ENCODE measurements around the gene SLC38A10.

SLC38A10 gene

DNA sequence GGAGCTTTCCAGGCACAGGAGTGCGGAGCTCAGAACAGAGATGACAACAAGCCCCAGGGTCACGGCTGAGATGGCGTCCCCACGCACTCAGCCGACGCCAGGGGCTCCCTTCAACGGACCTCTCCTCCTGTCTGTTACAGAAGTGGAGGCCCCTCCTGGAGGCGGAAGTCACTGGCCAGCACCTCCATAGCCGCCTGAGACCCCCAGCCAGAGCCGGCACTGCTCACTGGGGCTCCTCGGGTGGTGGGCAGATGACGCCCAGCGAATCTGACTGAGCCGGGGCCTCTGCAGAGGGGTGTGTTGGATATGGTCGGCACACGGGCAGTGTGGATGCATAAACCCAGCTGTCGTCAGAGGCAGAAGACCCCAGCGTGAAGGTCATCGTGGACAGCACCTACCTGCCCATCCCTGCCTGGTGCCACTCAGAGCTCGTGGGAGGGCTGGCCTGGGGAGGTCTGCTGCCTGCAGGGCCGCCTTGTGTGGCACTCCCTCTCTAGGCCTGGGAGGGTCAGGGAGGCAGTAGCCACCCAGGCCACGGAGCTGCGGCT lies 36.0 kb downstream of the SLC38A10 start:
- Histone ChIP-seq H3K36me3 (ENCODE audit: control insufficient read depth, insufficient read depth, low read length) (peaks cover 22% of the 10 kb centered on the region), H3K4me1 (ENCODE audit: control insufficient read depth, insufficient read depth, low read length) (no peaks in the 10 kb centered on the region), H3K27me3 (ENCODE audit: control insufficient read depth, insufficient read depth, low read length) (no peaks in the 10 kb centered on the region), H3K27ac (ENCODE audit: low read depth, low read length) (no peak overlapping the region), H3K9me3 (ENCODE audit: control insufficient read depth, insufficient read depth, low read length) (no peaks in the 10 kb centered on the region), H3K9ac (ENCODE audit: low read depth, low read length) (no peak overlapping the region), H3K4me3 (ENCODE audit: low read depth, low read length) (no peak overlapping the region)

DNA sequence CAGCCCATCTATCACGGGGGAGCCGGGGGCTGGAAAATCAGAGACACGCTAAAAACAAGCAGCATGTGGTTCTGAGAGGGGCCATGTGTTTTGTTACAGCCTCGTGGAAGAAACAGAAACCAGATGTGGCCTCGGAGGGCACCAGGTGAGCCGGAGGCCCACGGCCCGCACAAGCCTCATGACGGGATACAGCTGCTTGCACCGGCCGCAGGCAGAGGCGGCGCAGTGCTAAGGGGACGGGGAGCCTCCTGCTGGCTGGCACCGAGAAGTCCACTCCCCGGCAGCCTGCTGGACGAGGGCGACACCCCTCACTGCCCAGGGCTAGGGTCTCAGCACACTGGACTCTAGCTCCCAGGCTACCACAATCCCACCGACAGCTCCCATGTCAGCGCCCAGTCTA lies 36.8 kb downstream of the SLC38A10 start:
- no peak overlapping the region for H3K27ac ChIP-seq (ENCODE audit: low read depth, low read length)
- H3K36me3 ChIP-seq (ENCODE audit: control insufficient read depth, insufficient read depth, low read length), result peaks cover 22% of the 10 kb centered on the region
- H3K4me3 ChIP-seq (ENCODE audit: low read depth, low read length), result no peak overlapping the region
- no peaks in the 10 kb centered on the region for H3K9me3 ChIP-seq (ENCODE audit: control insufficient read depth, insufficient read depth, low read length)
- no peaks in the 10 kb centered on the region for H3K27me3 ChIP-seq (ENCODE audit: control insufficient read depth, insufficient read depth, low read length)
- H3K9ac ChIP-seq (ENCODE audit: low read depth, low read length), result no peak overlapping the region
- no peaks in the 10 kb centered on the region for H3K4me1 ChIP-seq (ENCODE audit: control insufficient read depth, insufficient read depth, low read length)

DNA sequence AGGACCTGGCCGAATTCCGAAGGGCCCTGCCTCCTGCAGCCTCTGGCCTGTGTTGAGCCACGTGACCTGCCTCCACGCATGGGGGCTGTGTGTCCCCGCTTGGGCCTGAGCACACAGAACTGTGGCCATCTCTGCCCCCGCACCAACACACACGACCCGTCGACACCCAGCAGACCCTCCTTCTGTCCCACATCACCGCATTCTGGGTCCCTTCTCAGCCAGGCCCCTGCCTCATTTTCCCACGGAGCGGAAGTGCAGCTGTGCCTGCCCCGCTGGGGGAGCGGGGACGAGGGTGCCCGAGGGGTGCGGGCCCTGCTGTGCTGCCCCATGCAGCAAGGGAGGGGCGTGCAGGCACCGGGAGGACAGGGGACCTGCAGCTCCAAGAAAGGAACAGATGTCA lies 37.6 kb downstream of the SLC38A10 start:
- Histone ChIP-seq H3K36me3 (ENCODE audit: control insufficient read depth, insufficient read depth, low read length) (peaks cover 26% of the 10 kb centered on the region), H3K4me1 (ENCODE audit: control insufficient read depth, insufficient read depth, low read length) (no peaks in the 10 kb centered on the region)

GRCh38 chr17:81256616-81257015 lies 38.5 kb downstream of the SLC38A10 start:
- no peak overlapping the region for H3K9ac ChIP-seq (ENCODE audit: low read depth, low read length)
- no peaks in the 10 kb centered on the region for H3K4me1 ChIP-seq (ENCODE audit: control insufficient read depth, insufficient read depth, low read length)
- H3K4me3 ChIP-seq (ENCODE audit: low read depth, low read length), result no peak overlapping the region
- no peaks in the 10 kb centered on the region for H3K27me3 ChIP-seq (ENCODE audit: control insufficient read depth, insufficient read depth, low read length)
- H3K27ac ChIP-seq (ENCODE audit: low read depth, low read length), result no peak overlapping the region
- H3K36me3 ChIP-seq (ENCODE audit: control insufficient read depth, insufficient read depth, low read length), result peaks cover 24% of the 10 kb centered on the region
- H3K9me3 ChIP-seq (ENCODE audit: control insufficient read depth, insufficient read depth, low read length), result no peaks in the 10 kb centered on the region

More for the DNA sequence above, 37.6 kb downstream of the SLC38A10 start:
- H3K9ac ChIP-seq (ENCODE audit: low read depth, low read length), result no peak overlapping the region
- no peak overlapping the region for H3K27ac ChIP-seq (ENCODE audit: low read depth, low read length)
- H3K27me3 ChIP-seq (ENCODE audit: control insufficient read depth, insufficient read depth, low read length), result no peaks in the 10 kb centered on the region
- no peaks in the 10 kb centered on the region for H3K9me3 ChIP-seq (ENCODE audit: control insufficient read depth, insufficient read depth, low read length)
- H3K4me3 ChIP-seq (ENCODE audit: low read depth, low read length), result no peak overlapping the region

GRCh38 chr17:81254955-81255717 lies 40.0 kb downstream of the SLC38A10 start:
- Histone ChIP-seq H3K36me3 (ENCODE audit: control insufficient read depth, insufficient read depth, low read length) (peaks cover 19% of the 10 kb centered on the region), H3K4me3 (ENCODE audit: low read depth, low read length) (no peak overlapping the region), H3K4me1 (ENCODE audit: control insufficient read depth, insufficient read depth, low read length) (no peaks in the 10 kb centered on the region)

GRCh38 chr17:81253358-81254131 lies 41.6 kb downstream of the SLC38A10 start:
- Histone ChIP-seq H3K9ac (ENCODE audit: low read depth, low read length) (no peak overlapping the region), H3K36me3 (ENCODE audit: control insufficient read depth, insufficient read depth, low read length) (peaks cover 7% of the 10 kb centered on the region; the same call in 1 of the 2 replicates), H3K4me3 (ENCODE audit: low read depth, low read length) (no peak overlapping the region), H3K27me3 (ENCODE audit: control insufficient read depth, insufficient read depth, low read length) (no peaks in the 10 kb centered on the region), H3K27ac (ENCODE audit: low read depth, low read length) (no peak overlapping the region), H3K9me3 (ENCODE audit: control insufficient read depth, insufficient read depth, low read length) (no peaks in the 10 kb centered on the region), H3K4me1 (ENCODE audit: control insufficient read depth, insufficient read depth, low read length) (no peaks in the 10 kb centered on the region)

More at GRCh38 chr17:81254955-81255717, 40.0 kb downstream of the SLC38A10 start:
- Histone ChIP-seq H3K27ac (ENCODE audit: low read depth, low read length) (no peak overlapping the region), H3K9me3 (ENCODE audit: control insufficient read depth, insufficient read depth, low read length) (no peaks in the 10 kb centered on the region), H3K27me3 (ENCODE audit: control insufficient read depth, insufficient read depth, low read length) (no peaks in the 10 kb centered on the region), H3K9ac (ENCODE audit: low read depth, low read length) (no peak overlapping the region)

DNA sequence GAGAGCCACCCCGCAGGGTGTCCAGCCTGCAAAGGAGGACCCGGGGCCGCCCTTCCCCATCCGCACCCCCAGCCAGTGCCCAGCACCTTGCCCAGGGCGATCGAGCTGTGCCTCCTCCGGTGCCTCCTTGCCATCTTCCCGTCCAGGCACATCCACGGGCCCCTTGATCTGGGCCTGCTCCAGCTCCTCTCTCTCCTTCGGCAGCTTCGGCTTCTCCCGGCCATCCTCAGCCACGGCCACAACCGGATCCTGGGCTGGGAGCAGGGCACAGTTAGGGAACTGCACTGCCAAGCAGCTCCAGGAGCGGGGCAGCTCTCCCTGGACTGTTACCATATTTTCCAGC lies 42.1 kb downstream of the SLC38A10 start:
- Histone ChIP-seq H3K4me3 (ENCODE audit: low read depth, low read length) (no peak overlapping the region), H3K27ac (ENCODE audit: low read depth, low read length) (no peak overlapping the region), H3K27me3 (ENCODE audit: control insufficient read depth, insufficient read depth, low read length) (no peaks in the 10 kb centered on the region), H3K4me1 (ENCODE audit: control insufficient read depth, insufficient read depth, low read length) (no peaks in the 10 kb centered on the region), H3K9me3 (ENCODE audit: control insufficient read depth, insufficient read depth, low read length) (no peaks in the 10 kb centered on the region), H3K36me3 (ENCODE audit: control insufficient read depth, insufficient read depth, low read length) (peaks cover 7% of the 10 kb centered on the region; the same call in 1 of the 2 replicates), H3K9ac (ENCODE audit: low read depth, low read length) (no peak overlapping the region)

DNA sequence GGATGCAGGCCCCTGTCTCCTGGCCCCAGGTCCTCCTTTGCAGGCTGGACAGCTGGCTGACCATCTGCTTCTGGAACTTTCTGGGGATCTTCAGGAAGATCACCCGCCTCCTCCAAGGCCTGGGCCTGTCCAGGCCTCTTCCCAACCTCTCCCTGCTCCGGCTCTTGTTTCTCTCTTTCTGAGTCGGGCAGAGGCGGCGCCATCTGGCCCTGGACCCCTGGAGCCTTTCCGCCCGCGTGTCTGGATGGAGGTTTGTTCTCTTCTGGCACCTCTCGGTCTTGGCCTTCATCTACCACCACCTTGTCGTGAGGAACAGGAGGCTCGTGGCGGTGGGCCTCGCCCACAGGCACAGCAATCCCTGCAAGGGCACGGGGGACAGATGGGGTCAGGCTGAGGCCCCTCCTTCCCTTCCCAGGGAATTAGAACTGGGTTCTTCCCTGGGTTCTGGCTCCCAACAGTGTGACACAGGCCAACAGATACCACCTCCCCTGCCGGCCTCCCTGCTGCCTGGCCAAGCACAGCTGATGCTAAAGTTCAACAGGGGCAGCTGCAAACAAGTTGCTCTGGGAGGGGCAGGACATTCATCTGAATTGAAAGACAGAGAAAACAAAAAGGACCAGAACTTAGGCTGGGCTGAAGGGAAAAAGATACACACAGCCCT lies 42.7 kb downstream of the SLC38A10 start:
- Histone ChIP-seq H3K4me3 (ENCODE audit: low read depth, low read length) (no peak overlapping the region), H3K27ac (ENCODE audit: low read depth, low read length) (no peak overlapping the region), H3K9me3 (ENCODE audit: control insufficient read depth, insufficient read depth, low read length) (no peaks in the 10 kb centered on the region), H3K36me3 (ENCODE audit: control insufficient read depth, insufficient read depth, low read length) (peaks cover 7% of the 10 kb centered on the region; the same call in 1 of the 2 replicates), H3K27me3 (ENCODE audit: control insufficient read depth, insufficient read depth, low read length) (no peaks in the 10 kb centered on the region), H3K9ac (ENCODE audit: low read depth, low read length) (no peak overlapping the region), H3K4me1 (ENCODE audit: control insufficient read depth, insufficient read depth, low read length) (no peaks in the 10 kb centered on the region)

- Histone ChIP-seq H3K27me3 (ENCODE audit: control insufficient read depth, insufficient read depth, low read length) (no peaks in the 10 kb centered on the region), H3K4me1 (ENCODE audit: control insufficient read depth, insufficient read depth, low read length) (no peaks in the 10 kb centered on the region), H3K9me3 (ENCODE audit: control insufficient read depth, insufficient read depth, low read length) (no peaks in the 10 kb centered on the region), H3K27ac (ENCODE audit: low read depth, low read length) (no peak overlapping the region), H3K4me3 (ENCODE audit: low read depth, low read length) (no peak overlapping the region), H3K9ac (ENCODE audit: low read depth, low read length) (no peak overlapping the region), H3K36me3 (ENCODE audit: control insufficient read depth, insufficient read depth, low read length) (peaks cover 7% of the 10 kb centered on the region; the same call in 1 of the 2 replicates)
Measured at GRCh38 chr17:81251709-81252301, 43.3 kb downstream of the SLC38A10 start.

DNA sequence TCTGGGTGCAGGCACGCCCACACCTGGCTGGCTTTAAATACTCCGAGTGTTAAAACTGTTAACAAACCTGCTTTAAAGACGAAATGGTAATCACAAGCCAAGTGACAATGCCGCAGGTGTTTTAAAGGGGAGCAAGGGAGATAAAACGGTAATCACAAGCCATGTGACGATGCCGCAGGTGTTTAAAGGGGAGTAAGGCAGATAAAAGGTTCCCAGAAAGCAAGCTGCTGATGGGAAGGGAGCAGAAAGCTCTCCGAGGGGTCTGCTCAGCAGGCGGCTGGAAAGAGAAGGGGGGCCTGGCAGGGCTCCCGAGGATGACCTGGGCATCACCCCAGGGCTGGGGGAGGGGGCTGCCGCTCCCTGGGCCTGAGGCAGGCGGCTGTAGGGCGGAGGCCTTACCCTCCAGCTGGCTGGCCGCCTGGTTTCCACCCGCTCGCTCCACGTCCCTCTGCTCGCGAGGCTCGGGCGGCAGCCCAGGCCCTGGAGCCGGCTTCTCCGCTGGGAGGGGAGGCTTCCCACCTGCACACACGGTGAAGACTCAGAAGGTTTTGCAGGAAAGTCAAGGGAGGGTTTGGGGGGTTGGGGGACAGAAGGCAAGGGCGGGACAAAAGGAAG lies 43.9 kb downstream of the SLC38A10 start:
- H3K9ac ChIP-seq (ENCODE audit: low read depth, low read length), result no peak overlapping the region
- H3K4me1 ChIP-seq (ENCODE audit: control insufficient read depth, insufficient read depth, low read length), result no peaks in the 10 kb centered on the region
- H3K9me3 ChIP-seq (ENCODE audit: control insufficient read depth, insufficient read depth, low read length), result no peaks in the 10 kb centered on the region
- H3K36me3 ChIP-seq (ENCODE audit: control insufficient read depth, insufficient read depth, low read length), result peaks cover 7% of the 10 kb centered on the region; the same call in 1 of the 2 replicates
- no peak overlapping the region for H3K4me3 ChIP-seq (ENCODE audit: low read depth, low read length)
- H3K27me3 ChIP-seq (ENCODE audit: control insufficient read depth, insufficient read depth, low read length), result no peaks in the 10 kb centered on the region
- H3K27ac ChIP-seq (ENCODE audit: low read depth, low read length), result no peak overlapping the region

Data from HUES48 (cell line).